ENCODE data around the gene SMAD3.

- TF ChIP-seq, protein P1, sequence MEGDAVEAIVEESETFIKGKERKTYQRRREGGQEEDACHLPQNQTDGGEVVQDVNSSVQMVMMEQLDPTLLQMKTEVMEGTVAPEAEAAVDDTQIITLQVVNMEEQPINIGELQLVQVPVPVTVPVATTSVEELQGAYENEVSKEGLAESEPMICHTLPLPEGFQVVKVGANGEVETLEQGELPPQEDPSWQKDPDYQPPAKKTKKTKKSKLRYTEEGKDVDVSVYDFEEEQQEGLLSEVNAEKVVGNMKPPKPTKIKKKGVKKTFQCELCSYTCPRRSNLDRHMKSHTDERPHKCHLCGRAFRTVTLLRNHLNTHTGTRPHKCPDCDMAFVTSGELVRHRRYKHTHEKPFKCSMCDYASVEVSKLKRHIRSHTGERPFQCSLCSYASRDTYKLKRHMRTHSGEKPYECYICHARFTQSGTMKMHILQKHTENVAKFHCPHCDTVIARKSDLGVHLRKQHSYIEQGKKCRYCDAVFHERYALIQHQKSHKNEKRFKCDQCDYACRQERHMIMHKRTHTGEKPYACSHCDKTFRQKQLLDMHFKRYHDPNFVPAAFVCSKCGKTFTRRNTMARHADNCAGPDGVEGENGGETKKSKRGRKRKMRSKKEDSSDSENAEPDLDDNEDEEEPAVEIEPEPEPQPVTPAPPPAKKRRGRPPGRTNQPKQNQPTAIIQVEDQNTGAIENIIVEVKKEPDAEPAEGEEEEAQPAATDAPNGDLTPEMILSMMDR (IDR thresholded peaks at IDR 0.05), result no peak
- no peak for TF ChIP-seq POLR2A (IDR thresholded peaks at IDR 0.05)
Measured at GRCh38 chr15:67085818-67086636, 20.6 kb downstream of the SMAD3 start.
